Inflammatory macrophage treated with lipopolysaccharide for 1 hour (primary cell): Measurements from ENCODE around the gene SURF4.
"Not testable (repeated sequence)": the region's sequence is repeated elsewhere in the genome, so short reads cannot be mapped to it uniquely, and the experiment has no call there.

ENCODE experiments used
- DNase-seq, 2 donors: peaks; one replicate each; pipeline ENCODE4 v3.0.0-alpha.2; 2020 to 2022

Gene SURF4

DNA sequence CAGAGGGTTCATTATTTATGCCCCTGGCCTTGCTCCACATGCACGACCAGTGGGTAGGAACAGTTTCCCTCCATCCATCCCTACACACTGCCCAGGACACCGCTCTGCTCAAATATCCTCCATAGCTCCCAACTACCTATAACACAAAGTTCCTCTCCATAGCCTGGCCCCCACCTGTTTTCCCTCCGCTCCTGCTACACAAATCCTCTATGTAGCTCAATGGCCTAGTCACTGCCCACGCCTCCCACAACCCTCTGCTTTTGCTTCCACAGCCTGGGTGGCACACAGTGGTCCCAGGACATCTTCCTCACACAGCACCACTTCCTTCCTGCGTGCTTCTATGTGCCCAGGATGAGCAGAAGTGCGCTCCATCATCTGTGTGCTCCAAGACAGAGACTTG, 21.5 kb upstream of the SURF4 start:
- DNase-seq = no peak

DNA sequence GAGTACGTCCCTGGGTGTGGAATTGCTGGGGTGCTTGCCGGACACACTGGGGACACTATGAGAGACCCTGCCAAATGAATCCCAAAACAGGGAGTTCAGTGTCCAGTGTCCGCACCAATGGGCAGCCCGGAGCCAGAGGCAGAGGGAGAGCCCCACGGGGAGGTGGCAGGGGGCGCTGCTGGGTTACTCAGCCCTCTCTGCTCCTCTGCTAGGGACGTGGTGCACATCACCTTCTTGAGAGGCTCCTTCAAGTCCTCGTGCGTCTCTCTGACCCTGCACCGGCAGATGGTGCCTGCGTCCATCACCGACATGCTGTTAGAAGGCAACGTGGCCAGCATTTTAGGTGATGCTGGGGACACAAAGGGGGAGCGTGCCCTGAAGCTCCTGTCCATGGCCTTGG, 21.1 kb upstream of the SURF4 start:
- DNase-seq = no peak

DNA sequence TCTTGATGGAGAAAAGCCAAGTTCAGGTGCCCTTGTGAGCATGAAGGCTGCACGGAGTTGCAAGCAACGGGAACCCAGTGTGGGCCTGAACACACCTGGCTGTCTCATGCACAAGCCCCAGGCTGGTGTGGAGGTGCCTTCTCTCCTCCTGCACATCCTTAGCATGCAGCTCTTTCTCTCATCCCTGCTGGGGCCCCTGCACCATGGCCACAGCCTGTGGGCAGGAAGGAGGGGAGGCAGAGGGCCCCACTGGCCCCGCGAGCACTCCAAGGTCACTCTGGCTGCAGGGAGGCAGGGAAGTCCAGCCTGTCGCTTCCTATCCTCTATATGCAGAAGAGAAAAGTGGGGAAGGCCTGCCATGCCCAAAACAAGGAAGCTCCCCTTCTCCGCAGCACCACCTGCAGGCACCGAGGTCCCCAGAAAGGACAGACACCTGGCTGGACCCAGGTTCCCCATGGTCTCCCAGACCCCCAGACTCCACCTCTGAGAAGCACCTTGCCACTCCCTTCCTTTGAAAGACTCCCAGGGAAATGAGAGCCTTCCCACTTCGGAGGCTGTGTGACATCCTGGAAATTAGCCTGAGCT, 18.9 kb upstream of the SURF4 start:
- no peak for DNase-seq

DNA sequence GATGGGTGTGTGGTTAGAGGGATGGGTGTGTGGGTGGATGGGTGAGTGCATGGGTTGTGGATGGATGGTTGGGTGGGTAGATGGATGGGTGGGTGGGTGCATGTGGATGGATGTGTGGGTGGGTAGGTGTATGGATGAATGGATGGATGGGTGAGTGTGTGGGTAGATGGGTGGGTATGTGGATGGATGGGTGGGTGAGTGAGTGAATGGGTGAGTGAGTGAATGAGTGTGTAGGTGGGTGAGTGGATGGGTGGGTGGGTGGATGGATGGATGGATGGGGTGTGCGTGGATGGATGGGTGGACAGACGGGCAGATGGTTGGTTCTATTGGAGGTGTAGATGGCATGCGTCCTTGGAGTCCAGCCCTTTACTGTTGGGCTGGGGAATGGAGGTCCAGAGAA, 17.5 kb upstream of the SURF4 start:
- no peak for DNase-seq

DNA sequence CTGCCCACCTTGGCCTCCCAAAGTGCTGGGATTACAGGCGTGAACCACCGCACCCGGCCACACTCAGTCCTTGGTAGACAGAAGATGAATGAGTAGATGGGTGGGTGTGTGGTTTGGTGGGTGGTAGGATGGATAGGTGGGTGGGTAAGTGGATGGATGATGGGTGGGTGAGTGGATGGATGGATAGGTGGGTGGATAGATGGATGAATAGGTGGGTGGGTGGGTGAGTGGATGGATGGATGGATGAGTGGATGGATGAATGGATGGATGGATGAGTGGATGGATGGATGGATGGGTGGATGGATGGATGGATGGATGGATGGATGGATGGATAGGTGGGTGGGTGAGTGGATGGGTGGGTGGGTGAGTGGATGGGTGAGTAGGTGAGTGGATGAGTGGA, 16.4 kb upstream of the SURF4 start:
- not testable (repeated sequence) for DNase-seq

DNA sequence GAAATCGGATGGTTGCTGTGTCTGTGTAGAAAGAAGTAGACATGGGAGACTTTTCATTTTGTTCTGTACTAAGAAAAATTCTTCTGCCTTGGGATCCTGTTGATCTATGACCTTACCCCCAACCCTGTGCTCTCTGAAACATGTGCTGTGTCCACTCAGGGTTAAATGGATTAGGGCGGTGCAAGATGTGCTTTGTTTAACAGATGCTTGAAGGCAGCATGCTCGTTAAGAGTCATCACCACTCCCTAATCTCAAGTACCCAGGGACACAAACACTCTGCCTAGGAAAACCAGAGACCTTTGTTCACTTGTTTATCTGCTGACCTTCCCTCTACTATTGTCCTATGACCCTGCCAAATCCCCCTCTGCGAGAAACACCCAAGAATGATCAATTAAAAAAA, 15.6 kb upstream of the SURF4 start:
- not testable (repeated sequence) for DNase-seq

DNA sequence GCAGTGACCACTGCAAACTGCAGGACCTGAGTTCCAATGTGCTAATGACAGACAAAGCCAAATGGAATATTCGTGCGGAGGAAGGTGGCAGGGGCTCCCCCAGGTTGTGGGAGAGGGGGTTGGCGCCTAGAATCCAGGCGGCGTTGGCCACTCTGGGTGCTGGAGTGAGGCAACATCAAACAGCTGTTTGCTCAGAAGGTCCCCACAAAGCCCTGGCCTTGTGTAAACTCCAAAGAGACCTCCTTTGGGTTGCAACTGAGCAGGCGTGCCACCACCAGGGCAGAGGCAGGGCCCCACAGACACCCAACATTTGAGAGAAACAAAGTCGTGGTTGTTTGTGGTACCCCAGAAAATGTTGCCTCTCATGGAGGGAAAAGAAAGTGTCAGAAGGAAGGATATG, 14.9 kb upstream of the SURF4 start:
- DNase-seq = no peak

DNA sequence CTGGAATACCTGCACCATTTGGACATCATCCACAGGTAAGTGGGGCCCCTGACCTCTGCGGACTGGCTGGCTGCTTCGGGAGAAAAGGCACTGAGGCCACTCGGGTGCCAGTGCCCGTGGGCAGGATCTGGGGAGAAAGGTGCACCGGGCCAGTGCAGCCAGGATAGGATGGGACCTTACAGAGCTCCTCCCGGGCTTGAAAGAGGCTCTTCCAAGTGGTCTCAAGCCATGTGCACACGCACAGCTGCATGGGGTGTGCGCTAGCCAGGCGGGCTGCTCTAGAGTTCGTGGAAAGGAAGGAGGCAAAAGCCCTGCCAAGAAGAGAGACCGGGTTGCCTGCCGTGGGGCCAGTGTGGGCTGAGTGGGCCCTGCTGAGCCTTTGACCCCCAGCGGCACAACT, 13.7 kb upstream of the SURF4 start:
- DNase-seq = no peak

DNA sequence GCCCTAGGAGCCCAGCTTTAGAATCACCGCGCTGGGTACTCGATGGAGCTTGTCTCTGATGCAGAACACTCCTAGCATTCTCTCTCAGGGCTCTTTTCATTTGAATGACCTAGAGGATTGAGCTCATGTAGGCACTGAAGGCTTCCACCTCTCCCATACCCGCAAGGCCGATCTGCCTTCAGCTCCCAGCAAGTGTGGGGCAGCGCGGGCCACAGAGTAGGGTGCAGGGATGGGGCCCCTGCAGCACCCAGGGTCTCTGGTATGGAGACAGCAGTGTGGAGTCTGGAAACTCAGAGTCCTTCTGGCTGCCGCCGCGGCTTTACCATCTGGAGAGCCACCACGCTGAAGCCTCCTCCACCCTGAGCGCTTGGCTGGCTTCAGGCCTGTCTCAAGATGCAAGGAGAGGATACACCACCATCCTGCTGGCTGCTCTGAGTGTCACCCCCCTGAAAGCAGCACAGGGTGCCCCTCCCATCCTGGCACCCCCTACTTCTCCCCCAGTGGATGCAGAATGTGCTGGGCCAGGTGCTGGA, 13.2 kb upstream of the SURF4 start:
- no peak for DNase-seq

DNA sequence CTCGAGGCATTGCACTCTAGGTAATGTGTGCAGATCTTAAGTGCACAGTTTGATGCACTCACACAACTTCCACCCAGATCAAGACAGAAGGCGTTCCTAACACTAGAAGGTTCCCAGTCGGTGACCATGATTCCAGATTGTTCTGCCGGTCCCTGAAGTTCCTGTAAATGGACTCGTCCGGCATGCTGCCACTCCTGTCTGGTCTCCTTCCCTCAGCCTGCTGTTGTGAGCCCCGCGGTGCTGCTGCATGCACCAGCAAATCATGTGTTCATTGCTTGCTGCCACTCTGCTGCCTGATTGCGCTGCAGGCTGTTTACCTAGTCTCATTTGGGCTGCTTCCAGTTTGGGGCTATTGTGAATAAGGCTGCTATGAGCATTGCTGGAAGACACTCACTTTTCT, 11.8 kb upstream of the SURF4 start:
- no peak for DNase-seq

DNA sequence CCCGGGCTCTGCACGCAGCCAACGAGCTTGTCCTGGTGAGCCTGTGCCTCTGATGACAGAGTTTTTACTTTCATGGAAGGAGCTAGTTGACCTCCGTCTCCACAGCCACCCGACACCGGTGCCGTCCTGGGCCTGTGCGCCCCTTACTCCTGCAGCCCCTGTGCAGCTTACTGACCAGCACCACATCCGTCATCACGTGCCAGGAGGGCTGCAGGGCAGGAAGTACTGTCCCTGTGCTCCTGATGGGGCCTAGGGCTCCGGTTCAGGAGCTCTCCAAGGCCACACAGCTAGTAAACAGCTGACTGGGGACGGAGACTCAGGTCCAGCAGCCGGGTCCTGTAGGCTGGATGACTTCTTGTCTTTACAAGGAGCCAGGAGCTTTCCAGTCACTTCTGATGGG, 10.5 kb upstream of the SURF4 start:
- DNase-seq = no peak

DNA sequence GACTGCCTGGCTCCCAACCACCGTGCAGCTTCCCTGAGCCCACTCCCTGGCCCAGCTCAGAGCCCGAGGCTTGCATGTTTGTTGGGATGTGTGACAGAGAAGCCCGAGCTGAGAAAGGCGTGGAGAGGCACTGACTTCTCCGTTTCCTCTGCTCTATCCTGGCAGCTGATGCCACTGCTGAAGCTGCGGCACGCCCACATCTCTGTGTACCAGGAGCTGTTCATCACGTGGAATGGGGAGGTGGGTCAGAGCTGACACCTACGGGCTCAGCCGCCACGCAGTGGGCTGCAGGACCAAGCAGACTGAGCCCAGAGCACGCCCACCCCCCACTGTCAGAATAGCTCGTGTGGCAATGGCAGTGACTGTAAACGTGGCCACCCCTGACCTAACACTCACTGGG, 9.6 kb upstream of the SURF4 start:
- DNase-seq = no peak

DNA sequence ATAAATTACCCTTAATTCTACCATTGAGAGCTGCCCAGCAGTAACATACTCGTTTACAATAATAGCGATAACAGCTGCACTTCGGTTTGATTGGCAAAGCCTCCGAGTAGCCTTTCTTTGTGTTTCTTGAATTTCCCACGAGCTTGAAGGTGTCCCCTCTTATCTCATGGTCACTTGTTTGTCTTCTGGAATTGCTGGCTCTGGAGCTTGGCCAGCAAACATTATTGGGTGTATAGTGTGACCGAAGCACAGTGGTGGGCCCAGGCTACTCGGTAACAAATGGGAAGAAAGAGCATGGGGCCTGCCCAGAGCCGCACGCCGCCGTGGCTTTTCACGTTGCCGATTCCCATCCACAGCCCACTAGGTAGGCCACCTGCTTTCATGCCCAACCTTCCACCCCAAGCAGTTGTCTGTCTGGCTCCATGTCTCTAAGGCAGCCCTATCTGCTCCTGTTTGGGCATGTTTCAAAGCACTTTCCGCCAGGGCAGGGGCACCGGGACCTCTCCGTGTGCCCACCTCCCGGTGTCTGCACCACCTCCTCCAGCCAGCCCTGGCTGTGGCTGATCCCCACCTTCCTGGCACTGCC, 9.0 kb upstream of the SURF4 start:
- DNase-seq = no peak

DNA sequence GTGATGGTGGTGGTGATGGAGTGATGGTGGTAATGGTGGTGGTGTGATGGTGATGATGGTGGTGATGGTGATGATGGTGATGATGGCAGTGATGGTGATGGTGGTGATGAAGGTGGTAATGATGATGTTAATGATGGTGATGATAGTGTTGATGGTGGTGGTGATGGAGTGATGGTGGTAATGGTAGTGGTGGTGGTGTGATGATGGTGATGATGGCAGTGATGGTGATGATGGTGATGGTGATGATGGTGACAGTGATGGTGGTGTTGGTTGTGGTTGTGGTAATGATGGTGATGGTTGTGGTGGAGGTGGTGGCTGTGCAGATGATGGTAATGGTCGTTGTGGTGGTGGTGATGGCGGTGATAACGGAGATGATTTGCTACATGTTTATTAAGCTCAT, 7.6 kb upstream of the SURF4 start:
- DNase-seq = no peak

DNA sequence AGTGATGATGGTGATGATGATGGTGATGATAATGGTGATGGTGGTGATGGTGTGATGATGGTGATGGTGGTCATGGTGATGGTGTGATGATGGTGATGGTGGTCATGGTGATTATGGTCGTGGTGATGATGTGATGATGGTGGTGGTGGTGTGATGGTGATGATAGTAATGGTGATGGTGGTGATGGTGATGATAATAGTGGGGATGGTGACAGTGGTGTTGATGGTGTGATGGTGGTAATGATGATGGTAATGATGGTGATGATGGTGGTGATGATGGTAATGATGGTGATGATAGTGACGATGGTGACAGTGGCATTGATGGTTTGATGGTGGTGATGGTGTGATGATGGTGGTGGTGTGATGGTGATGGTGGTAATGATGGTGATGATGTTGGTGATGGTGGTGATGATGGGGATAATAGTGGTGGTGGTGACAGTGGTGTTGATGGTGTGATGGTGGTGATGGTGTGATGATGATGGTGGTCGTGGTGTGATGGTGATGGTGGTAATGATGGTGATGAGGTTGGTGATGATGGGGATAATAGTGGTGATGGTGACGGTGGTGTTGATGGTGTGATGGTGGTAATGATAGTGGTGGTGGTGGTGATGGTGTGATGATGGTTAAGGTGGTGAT, 6.8 kb upstream of the SURF4 start:
- no peak for DNase-seq

DNA sequence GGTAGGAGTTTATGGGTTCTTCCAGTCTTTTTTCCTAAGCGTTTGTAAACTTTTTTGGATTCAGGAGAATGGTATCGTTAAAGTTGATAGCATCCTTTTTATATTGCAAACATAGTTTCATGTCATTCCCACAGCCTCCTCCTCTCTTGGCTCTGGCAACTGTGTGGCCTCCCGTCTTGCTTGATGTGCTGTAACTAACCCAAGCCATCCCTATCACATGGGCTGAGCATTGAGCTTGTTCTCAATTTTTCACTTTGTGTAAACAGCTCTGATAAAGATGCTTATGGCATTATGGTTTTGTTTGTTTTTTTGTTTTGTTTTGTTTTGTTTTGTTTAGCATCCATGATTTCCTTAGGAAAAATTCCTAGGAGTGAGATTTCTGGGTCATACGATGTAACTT, 4.9 kb upstream of the SURF4 start:
- DNase-seq = no peak

DNA sequence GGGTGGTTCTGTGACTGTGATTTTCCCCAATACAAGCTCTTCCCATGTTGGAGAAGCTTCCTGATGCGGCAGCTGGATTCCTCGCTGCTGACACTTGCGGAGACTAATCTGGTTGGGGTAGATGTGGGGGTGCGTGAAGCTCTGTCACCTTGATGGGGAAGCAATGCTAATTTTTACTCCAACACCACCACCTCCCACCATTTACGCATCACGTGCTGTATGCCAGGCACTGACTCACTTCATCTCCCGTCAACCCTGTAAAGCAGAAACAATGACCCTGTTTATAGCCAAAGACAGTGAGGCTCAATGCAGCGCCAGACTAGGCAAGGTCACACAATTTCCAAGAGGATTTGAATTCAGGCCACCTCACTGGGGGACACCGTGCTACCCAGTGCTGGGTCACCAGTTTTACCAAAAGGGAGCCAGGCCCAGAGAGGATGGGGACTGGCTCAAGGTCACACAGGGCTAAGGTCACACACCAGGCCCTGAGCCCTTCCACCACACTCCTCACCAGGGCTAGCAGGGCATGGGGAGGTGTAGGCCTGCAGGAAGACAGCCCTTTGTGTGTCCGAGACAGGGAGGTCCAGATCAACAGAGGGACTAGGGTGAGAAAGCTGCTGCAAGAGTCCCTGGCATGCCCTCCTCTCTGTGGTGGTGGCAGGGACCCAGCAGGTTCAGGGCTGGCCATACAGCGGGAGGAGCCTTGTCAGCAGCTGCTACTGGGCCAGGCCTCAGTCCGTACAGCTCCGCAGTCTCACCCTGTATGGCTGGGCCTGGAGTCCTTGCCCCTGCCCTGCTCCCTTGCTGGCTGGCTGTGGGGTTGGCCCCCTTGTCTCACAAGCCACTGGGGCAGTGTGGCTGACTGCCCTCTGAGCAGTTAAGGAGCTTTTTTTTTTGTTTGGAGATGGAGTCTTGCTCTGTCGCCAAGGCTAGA, 3.6 kb upstream of the SURF4 start:
- no peak for DNase-seq

DNA sequence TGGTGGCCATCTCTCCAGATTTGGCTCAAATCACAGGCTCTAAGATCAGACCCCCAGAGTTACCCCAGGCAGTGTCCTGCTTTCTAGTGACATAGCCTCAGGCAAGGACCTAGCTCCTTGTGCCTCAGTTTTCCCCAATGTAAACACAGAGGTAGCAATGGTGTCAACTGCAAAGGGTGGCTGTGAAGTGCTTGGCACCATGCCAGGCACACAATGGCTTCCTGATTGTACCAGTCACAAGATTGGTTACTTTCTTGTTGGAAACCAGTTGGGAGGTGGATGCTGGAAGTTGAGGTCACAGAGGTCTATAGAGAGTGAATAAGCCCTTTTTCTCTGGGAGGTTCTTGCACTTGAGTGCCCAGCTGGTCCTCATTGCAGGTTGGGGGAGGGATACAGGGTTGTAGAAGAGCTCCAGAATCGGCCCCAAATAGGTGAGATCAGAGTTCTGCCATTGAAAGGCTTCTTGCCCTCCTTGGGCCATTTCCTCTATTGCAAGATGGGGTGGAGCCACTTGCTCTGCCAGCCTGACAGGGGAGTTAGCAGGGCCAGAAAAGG, 2.6 kb upstream of the SURF4 start:
- DNase-seq = no peak

DNA sequence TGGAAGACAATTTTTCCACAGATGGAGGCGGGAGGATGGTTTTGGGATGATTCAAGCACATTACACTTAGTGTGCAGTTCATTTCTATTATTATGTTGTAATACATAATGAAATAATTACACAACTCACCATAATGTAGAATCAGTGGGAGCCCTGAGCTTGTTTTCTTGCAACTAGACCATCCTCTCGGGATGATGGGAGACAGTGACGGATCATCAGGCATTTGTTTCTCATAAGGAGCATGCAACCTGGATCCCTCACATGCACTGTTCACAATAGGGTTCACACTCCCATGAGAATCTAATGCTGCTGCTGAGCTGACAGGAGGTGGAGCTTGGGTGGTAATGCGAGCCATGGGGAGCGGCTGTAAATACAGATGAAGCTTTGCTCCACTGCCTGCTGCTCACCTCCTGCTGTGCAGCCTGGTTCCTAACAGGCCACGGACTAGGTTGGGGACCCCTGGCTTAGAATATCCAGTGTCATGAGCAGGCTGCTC, 1.9 kb upstream of the SURF4 start:
- DNase-seq = no peak

DNA sequence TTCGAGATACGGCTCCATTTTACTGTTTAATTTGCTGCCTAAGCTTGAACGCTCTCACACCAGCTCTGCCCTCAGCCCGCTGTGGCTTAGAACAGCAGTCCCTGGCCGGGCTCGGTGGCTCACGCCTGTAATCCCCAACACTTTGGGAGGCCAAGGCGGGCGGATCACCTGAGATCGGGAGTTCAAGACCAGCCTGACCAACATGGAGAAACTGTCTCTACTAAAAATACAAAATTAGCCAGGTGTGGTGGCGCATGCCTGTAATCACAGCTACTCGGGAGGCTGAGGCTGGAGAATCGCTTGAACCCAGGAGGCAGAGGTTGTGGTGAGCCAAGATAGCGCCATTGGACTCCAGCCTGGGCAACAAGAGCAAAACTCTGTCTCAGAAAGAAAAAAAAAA, 1.4 kb upstream of the SURF4 start:
- DNase-seq = not testable (repeated sequence)

DNA sequence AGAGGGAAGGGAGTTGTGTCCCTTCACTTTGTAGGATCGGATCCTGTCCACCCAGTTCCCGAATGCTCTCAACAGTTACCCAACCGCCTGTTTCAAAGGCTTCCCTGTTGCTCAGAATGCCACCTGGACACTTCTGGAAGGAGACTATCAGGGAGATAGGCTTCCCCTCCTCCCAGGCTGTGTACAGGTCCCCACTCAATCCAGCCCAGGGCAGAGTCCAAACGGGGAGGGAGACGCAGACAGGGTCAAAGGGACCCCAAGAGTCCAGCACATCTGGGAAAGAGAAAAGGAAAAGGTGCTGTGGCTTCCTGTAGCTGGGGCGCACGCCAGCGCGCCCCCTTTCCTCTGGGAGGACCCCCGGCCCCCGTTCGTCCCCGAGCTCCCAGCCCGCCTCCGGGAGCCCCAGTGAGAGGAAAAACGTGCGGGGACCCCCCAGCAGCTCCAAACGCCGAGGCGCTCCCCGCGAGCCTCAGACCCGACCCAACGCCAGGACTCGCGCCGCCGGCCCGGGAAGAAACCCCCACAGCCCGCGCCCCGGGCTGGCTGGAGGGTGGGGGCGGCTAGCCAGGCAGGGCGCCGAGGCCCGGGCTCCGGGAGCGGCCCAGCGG, 640 bp downstream of the SURF4 start:
- peak; percentile 16 to 29 for DNase-seq

DNA sequence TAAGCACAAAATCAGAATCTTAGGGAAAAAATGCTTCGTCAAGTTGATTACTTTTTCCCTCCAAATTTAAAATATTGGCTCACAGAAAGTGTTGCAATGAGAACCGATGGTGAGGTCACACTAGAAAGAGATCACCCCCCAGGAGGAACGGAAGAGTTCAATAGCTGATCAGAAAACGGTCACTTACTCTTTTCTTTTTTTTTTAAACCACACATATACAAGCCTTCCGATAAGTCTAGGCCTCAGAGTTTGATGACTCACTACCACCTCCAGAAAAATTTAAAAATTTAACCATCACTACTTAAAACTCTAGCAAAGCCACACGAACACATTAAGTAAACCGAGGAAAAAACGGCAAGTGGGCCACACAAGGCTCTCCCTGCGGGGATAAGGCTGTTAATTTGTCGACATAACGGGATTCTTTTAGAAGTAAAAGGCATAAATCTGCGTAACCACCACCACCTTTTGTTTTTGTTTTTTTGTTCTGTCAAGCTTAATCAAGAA, 1.2 kb downstream of the SURF4 start:
- peak; percentile 33 to 54 for DNase-seq
